Lower leg skin (tissue), 4 donors: ENCODE data around the gene PKD1. TPM values are rescaled to one million over a fixed set of nuclear protein-coding genes. Genes with fewer than 3 reads are reported as not detected.

Experiments
- DNase-seq, 2 donors: peaks; one replicate each; pipeline ENCODE4 v3.0.0-alpha.2; 2019; ENCODE audit warnings: low spot score in 2 of 2
- H3K4me3 ChIP-seq: fragments of 200-600 bp; sonication (generic); 2 replicates; pipeline ENCODE4 v1.5.1; 2017; ENCODE audit warnings: mild to moderate bottlenecking, low read depth; ENCODE audit not compliant: poor library complexity, severe bottlenecking
- POLR2A ChIP-seq, 2 donors: fragments of 450-650 bp; IDR thresholded peaks; one replicate each; pipeline ENCODE4 v1.6.1; 2016 to 2017; ENCODE audit warnings: antibody characterized with exemption in 2 of 2, mild to moderate bottlenecking in 1 of 2, moderate library complexity in 1 of 2
- WGBS, 2 donors: methylation state at CpG; one replicate each; pipeline ENCODE4 v1.1.5; 2018; 5-methylcytosine and 5-hydroxymethylcytosine counted together
- intact Hi-C: fragments of 100-400 bp; cut with DNase I; formaldehyde crosslinking; loops from one replicate; pipeline ENCODE4 v1.15.0; 2023; ENCODE audit warnings: low total_unique reads
- total RNA-seq, 4 donors: library from RNA; depleted of rRNA; stranded (reverse); fragments of >200 nt; gene quantifications; one replicate each; pipeline ENCODE4 v1.1.0, GENCODE V29; 2016
- TF ChIP-seq, protein P1 (sequence below), 3 donors: fragments of 450-650 bp; IDR thresholded peaks; one replicate each; pipeline ENCODE4 v1.5.1; 2016; ENCODE audit warnings: antibody characterized with exemption in 3 of 3, mild to moderate bottlenecking in 3 of 3, moderate library complexity in 2 of 3

The PKD1 gene
- total RNA-seq, 4 donors from 2014 or later = 125 to 266 (median 192) TPM

DNA sequence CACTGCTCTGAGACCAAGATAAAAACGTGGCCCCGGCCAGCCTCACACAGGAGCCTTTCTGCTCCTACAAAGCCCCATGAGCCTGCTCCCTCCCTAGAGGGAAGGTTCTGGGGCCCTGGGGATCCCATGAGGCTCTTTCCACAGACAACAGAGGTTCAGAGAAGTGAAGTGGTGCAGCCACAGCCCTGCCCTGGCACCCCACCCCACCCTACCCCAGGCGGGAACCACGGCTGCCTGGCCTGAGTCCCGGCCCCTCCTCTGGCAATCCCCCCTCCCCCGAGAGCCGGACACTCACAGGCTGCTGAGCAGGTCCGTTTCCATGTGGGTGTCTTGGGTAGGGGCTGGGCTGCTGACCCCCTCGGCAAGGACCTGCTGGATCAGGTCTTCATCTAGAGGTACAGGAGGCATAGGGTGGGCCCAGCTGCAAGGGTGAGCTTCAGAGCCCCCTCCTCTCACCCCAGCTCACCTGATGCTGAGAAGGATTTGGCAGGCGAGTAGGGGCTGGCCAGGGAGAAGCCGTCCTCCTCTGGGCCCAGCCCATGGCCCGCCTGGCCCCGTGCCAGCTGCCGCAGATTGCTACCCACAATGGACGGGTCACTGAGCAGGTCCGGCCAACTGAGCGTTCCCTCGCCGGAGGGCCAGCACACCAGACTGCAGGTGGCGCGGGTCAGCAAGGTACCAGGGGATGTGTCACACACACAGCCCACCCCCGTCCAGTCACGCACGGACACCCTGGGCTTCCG lies 38.7 kb downstream of the PKD1 start:
- DNase-seq = no peak
- WGBS, 2 donors = 55 to 78% methylated on average over 6 to 24 of the region's 25 CpGs
- H3K4me3 ChIP-seq = no peak overlapping the region
- TF ChIP-seq, protein P1, sequence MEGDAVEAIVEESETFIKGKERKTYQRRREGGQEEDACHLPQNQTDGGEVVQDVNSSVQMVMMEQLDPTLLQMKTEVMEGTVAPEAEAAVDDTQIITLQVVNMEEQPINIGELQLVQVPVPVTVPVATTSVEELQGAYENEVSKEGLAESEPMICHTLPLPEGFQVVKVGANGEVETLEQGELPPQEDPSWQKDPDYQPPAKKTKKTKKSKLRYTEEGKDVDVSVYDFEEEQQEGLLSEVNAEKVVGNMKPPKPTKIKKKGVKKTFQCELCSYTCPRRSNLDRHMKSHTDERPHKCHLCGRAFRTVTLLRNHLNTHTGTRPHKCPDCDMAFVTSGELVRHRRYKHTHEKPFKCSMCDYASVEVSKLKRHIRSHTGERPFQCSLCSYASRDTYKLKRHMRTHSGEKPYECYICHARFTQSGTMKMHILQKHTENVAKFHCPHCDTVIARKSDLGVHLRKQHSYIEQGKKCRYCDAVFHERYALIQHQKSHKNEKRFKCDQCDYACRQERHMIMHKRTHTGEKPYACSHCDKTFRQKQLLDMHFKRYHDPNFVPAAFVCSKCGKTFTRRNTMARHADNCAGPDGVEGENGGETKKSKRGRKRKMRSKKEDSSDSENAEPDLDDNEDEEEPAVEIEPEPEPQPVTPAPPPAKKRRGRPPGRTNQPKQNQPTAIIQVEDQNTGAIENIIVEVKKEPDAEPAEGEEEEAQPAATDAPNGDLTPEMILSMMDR (IDR thresholded peaks at IDR 0.05) = no peak
- no peak for TF ChIP-seq POLR2A (IDR thresholded peaks at IDR 0.05)
- intact Hi-C loops = no loop called here

DNA sequence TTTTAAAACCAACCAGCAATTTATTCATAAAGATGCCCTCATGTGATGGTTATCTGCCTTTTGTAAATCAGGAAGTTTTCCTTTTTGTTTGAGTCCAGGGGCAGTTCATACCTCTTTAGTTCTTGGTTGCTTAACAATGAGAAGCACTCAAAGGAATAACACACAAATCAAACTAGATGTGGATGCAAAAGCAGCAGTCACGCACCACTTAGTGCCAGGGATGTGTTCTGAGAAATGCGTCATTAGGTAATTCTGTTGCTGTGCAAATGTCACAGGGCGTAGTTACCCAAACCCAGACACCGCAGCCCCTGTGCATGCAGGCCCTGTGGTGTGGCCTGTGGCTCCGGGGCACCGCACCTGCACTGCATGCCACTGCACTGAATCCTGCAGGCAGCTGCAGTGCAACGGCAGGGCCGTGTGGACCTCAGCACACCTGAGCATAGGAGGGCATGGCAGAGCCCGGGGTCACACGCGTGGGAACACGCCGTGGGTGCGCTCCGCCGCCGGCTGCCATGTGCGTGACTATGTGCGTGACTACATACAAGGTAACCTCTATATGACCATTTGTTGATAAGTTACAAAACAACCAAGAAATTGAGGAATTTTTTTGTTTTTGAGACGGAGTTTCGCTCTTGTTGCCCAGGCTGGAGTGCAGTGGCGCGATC lies 39.6 kb downstream of the PKD1 start:
- 93 to 94% methylated on average over 20 to 23 of the region's 23 CpGs for WGBS, 2 donors
- intact Hi-C loops = no loop called here
- no peak for TF ChIP-seq POLR2A (IDR thresholded peaks at IDR 0.05)
- TF ChIP-seq, protein P1 (IDR thresholded peaks at IDR 0.05) = no peak
- DNase-seq = no peak
- no peak overlapping the region for H3K4me3 ChIP-seq

DNA sequence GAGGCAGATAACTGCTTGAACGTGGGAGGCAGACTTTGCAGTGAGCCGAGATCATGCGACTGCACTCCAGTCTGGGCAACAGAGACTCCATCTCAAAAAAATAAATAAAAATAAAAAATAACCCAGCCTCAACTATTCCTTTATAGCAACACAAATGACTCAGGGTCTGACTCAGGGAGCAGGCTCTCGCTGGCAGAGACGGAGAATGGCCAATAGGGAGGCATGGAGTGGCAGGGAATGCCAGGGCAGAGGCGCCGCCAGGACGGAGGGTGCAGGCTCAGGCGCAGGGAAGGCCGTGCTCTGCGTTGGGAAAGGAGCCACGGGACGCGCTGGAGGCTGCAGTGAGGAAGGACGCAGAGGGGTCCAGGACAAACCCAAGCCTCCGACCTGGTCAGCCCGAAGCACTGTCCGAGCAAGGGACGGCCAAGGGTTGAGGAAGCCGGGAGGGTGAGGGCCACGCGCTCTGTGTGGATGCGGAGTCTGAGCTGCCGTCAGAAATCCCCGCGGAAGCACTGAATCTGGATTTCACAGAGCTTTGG lies 40.3 kb downstream of the PKD1 start:
- DNase-seq = no peak
- intact Hi-C loops = no loop called here
- no peak overlapping the region for H3K4me3 ChIP-seq
- TF ChIP-seq, protein P1 (IDR thresholded peaks at IDR 0.05) = no peak
- 90 to 95% methylated on average over 26 of the region's 26 CpGs for WGBS, 2 donors

DNA sequence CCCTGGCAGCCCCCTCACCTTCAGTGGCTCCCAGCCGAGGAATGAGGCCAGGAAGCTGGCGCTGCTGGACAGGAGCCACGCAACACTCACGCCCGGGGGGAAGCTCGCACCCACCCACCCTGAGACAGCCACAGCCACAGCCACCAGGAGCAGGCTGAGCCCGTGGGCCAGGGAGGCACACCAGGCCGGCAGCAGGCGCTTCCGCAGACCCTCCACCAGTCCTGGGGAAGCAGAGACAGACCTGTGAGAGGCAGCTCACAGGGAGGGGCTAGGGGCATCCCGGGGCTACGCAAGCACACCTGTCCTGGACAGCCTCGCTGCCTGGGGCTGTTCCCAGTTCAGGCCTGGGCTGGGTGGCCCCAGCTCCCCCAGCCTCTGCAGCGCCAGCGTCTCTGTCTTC lies 41.9 kb downstream of the PKD1 start:
- TF ChIP-seq POLR2A (IDR thresholded peaks at IDR 0.05) = no peak
- TF ChIP-seq, protein P1 (IDR thresholded peaks at IDR 0.05) = no peak
- no peak for DNase-seq
- 64 to 87% methylated on average over 4 to 9 of the region's 15 CpGs for WGBS, 2 donors
- H3K4me3 ChIP-seq = no peak overlapping the region
- intact Hi-C loops = no loop called here

DNA sequence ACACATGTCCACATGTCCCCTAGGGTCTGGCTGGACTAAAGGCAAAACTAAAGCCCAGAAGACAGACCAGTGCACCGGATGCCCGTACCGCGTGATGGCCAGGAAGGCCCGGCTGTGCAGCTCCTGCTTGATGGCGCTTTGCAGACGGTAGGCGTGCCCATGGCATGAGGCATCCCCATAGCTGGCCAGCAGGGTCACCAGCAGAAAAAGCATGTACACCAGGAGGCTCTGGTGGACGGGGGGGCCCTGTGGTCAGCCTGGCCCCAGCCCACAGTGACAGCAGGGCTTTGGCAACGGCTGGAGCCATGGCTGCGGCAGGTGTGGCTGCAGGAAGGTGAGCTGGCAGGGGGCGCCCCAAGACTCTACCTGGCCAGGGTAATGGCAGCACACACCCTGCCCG lies 42.8 kb downstream of the PKD1 start:
- 64 to 89% methylated on average over 4 to 11 of the region's 13 CpGs for WGBS, 2 donors
- DNase-seq = no peak
- no peak for TF ChIP-seq POLR2A (IDR thresholded peaks at IDR 0.05)
- TF ChIP-seq, protein P1 (IDR thresholded peaks at IDR 0.05) = no peak
- H3K4me3 ChIP-seq = no peak overlapping the region
- intact Hi-C loops = no loop called here
